Skeletal muscle satellite cell (primary cell): ENCODE data around the gene MARS1. TPM values are rescaled to one million over a fixed set of nuclear protein-coding genes. Genes with fewer than 3 reads are reported as not detected.
A peak's percentile ranks its signal among the peaks of the same experiment; 100 is the strongest.
"Not testable (repeated sequence)": the region's sequence is repeated elsewhere in the genome, so short reads cannot be mapped to it uniquely, and the experiment has no call there.

ENCODE experiments used
- H3K27me3 ChIP-seq: 2 replicates; pipeline ENCODE4 v1.7.0; 2013; ENCODE audit warnings: low read length; ENCODE audit not compliant: control insufficient read depth, insufficient read depth
- H3K36me3 ChIP-seq: 2 replicates; pipeline ENCODE4 v1.7.0; 2013; ENCODE audit warnings: mild to moderate bottlenecking, control low read depth, low read length; ENCODE audit not compliant: insufficient read depth
- H3K4me1 ChIP-seq: 2 replicates; pipeline ENCODE4 v1.7.0; 2013; ENCODE audit warnings: low read length; ENCODE audit not compliant: control insufficient read depth, insufficient read depth
- H3K4me2 ChIP-seq: 2 replicates; pipeline ENCODE4 v1.7.0; 2013; ENCODE audit warnings: mild to moderate bottlenecking, low read length
- H3K4me3 ChIP-seq: 2 replicates; pipeline ENCODE4 v1.7.0; 2013; ENCODE audit warnings: low read length
- H3K9ac ChIP-seq: 2 replicates; pipeline ENCODE4 v1.7.0; 2013; ENCODE audit warnings: mild to moderate bottlenecking, low read depth, low read length, moderate library complexity
- H3K9me3 ChIP-seq: replicated peaks from 2 replicates; pipeline ENCODE4 v1.7.0; 2013; ENCODE audit warnings: mild to moderate bottlenecking, control low read depth, low read length
- total RNA-seq: library from RNA; depleted of rRNA; stranded (reverse); fragments of >200 nt; gene quantifications from 2 replicates; pipeline ENCODE4 v1.2.3, GENCODE V29; 2012; rRNA removed

The MARS1 gene
- total RNA-seq, result 111 and 120 TPM in 2 replicates

DNA sequence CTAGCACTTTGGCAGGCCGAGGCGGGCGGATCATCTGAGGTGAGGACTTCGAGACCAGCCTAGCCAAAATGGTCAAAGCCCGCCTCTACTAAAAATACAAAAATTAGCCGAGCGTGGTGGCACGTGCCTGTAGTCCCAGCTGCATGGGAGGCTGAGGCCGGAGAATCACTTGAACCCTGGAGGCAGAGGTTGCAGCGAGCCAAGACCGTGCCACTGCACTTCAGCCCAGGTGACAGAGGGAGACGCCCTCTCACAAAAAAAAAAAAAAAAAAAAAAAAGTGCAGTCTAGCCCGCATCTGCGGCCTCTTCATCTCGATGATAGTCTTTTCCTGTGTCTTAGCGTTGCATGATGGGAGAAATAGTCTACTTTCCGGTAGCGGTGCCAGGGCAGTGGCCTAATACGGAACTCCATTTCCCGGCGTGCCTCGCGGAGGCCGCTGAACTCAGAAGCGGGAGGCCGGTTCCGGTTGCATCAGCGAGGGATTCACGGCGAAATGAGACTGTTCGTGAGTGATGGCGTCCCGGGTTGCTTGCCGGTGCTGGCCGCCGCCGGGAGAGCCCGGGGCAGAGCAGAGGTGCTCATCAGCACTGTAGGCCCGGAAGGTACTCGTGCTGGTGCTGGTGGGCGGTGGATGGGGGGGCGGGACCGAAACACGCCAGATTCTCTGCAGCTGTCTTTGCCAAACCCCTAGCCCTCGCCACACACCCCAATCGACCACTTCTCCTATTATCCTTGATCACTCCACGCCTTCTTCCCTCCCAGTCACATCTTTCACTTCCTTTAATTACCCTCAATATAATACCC, at the start of gene MARS1:
MARS1 (plus strand) TSS at position 472 of the 805 bp plus-strand sequence; CDS start at position 495, 23 bp downstream.
- Histone ChIP-seq H3K4me3 (peak within 1 kb of the TSS; percentile 93), H3K4me2 (peak within 1 kb of the TSS; percentile 94), H3K9ac (peak within 1 kb of the TSS; percentile 95), H3K36me3 (peaks cover 31% of the 10 kb centered on the region), H3K9me3 (no peaks in the 10 kb centered on the region), H3K27me3 (no peaks in the 10 kb centered on the region), H3K4me1 (peaks cover 20% of the 10 kb centered on the region)

- H3K4me2 ChIP-seq, result no peak overlapping the region
- H3K9me3 ChIP-seq, result no peaks in the 10 kb centered on the region
- H3K4me3 ChIP-seq, result no peak overlapping the region
- no peaks in the 10 kb centered on the region for H3K36me3 ChIP-seq
- H3K27me3 ChIP-seq, result no peaks in the 10 kb centered on the region
- H3K9ac ChIP-seq, result no peak overlapping the region
- H3K4me1 ChIP-seq, result no peaks in the 10 kb centered on the region
Measured at GRCh38 chr12:57438400-57438799, 49.5 kb upstream of the MARS1 start.

- Histone ChIP-seq H3K4me2 (no peak overlapping the region), H3K4me3 (no peak overlapping the region), H3K9me3 (no peaks in the 10 kb centered on the region), H3K9ac (no peak overlapping the region), H3K27me3 (no peaks in the 10 kb centered on the region), H3K36me3 (no peaks in the 10 kb centered on the region), H3K4me1 (no peaks in the 10 kb centered on the region)
Measured at GRCh38 chr12:57439762-57440266, 48.1 kb upstream of the MARS1 start.

GRCh38 chr12:57441393-57441792, 46.5 kb upstream of the MARS1 start:
- not testable (repeated sequence) for H3K4me3 ChIP-seq, H3K9ac ChIP-seq, H3K36me3 ChIP-seq, H3K4me1 ChIP-seq, H3K27me3 ChIP-seq, H3K4me2 ChIP-seq, H3K9me3 ChIP-seq

- no peak overlapping the region for H3K9ac ChIP-seq
- H3K4me1 ChIP-seq, result no peaks in the 10 kb centered on the region
- H3K4me3 ChIP-seq, result no peak overlapping the region
- no peaks in the 10 kb centered on the region for H3K36me3 ChIP-seq
- no peak overlapping the region for H3K4me2 ChIP-seq
- H3K9me3 ChIP-seq, result no peaks in the 10 kb centered on the region
- H3K27me3 ChIP-seq, result no peaks in the 10 kb centered on the region
Measured at GRCh38 chr12:57441846-57442427, 45.9 kb upstream of the MARS1 start.

GRCh38 chr12:57444337-57444736, 43.5 kb upstream of the MARS1 start:
- H3K4me3 ChIP-seq, H3K4me1 ChIP-seq, H3K36me3 ChIP-seq, H3K9ac ChIP-seq, H3K9me3 ChIP-seq, H3K4me2 ChIP-seq, H3K27me3 ChIP-seq: not testable (repeated sequence)

- no peak overlapping the region for H3K9ac ChIP-seq
- H3K4me2 ChIP-seq, result no peak overlapping the region
- no peaks in the 10 kb centered on the region for H3K9me3 ChIP-seq
- no peaks in the 10 kb centered on the region for H3K4me1 ChIP-seq
- no peaks in the 10 kb centered on the region for H3K36me3 ChIP-seq
- no peaks in the 10 kb centered on the region for H3K27me3 ChIP-seq
- H3K4me3 ChIP-seq, result no peak overlapping the region
Measured at GRCh38 chr12:57444744-57445143, 43.1 kb upstream of the MARS1 start.

DNA sequence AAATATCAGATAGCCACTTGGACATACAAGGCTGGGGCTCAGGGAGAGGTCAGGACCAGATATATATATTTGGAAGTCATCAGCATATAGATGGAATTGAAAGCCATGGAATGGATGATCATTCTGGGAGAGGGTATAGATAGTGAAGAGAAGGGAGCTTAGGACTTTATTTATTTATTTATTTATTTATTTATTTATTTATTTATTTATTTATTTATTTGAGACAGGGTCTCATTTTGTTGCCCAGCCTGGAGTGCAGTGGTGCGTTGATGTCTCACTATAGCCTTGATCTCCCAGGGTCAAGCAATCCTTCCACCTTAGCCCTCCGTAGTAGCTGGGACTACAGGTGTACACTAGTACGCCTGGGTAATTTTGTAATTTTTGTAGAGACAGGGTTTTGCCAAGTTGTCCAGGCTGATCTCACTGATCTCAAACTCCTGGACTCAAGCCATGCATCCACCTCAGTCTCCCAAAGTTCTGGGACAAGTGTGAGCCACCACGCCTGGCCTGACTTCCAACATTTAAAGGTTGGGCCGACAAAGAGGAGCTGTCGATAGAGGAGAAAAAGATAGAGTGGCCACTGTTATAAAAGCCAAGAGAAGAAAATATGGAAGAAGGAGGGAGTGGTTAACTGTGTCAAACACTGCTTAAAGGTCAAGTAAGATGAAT, 41.4 kb upstream of the MARS1 start:
- peaks cover 6% of the 10 kb centered on the region for H3K4me1 ChIP-seq
- H3K4me2 ChIP-seq, result no peak overlapping the region
- H3K9ac ChIP-seq, result no peak overlapping the region
- H3K4me3 ChIP-seq, result no peak overlapping the region
- no peaks in the 10 kb centered on the region for H3K36me3 ChIP-seq
- H3K27me3 ChIP-seq, result no peaks in the 10 kb centered on the region
- no peaks in the 10 kb centered on the region for H3K9me3 ChIP-seq

- peaks cover 13% of the 10 kb centered on the region for H3K4me1 ChIP-seq
- H3K27me3 ChIP-seq, result no peaks in the 10 kb centered on the region
- H3K9ac ChIP-seq, result no peak overlapping the region
- no peaks in the 10 kb centered on the region for H3K36me3 ChIP-seq
- no peak overlapping the region for H3K4me3 ChIP-seq
- no peak overlapping the region for H3K4me2 ChIP-seq
- H3K9me3 ChIP-seq, result no peaks in the 10 kb centered on the region
Measured at GRCh38 chr12:57448669-57449068, 39.2 kb upstream of the MARS1 start.

DNA sequence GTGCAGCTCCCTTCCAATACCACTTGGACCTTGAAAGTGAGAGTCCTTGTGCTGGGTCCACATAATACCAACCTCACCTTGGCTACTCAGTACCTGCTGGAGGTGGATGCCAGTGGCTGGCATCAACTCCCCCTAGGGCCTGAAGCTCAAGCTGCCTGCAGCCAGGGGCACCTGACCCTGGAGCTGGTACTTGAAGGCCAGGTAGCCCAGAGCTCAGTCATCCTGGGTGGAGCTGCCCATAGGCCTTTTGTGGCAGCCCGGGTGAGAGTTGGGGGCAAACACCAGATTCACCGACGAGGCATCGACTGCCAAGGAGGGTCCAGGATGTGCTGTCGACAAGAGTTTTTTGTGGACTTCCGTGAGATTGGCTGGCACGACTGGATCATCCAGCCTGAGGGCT, 38.5 kb upstream of the MARS1 start:
- Histone ChIP-seq H3K27me3 (no peaks in the 10 kb centered on the region), H3K4me1 (peaks cover 13% of the 10 kb centered on the region), H3K9ac (no peak overlapping the region), H3K9me3 (no peaks in the 10 kb centered on the region), H3K4me3 (no peak overlapping the region), H3K36me3 (no peaks in the 10 kb centered on the region), H3K4me2 (no peak overlapping the region)

DNA sequence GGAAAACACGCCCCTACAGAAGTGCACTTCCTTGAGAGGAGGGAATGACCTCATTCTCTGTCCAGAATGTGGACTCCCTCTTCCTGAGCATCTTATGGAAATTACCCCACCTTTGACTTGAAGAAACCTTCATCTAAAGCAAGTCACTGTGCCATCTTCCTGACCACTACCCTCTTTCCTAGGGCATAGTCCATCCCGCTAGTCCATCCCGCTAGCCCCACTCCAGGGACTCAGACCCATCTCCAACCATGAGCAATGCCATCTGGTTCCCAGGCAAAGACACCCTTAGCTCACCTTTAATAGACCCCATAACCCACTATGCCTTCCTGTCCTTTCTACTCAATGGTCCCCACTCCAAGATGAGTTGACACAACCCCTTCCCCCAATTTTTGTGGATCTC, 37.8 kb upstream of the MARS1 start:
- H3K4me1 ChIP-seq, result peaks cover 20% of the 10 kb centered on the region
- H3K9me3 ChIP-seq, result no peaks in the 10 kb centered on the region
- no peaks in the 10 kb centered on the region for H3K36me3 ChIP-seq
- H3K4me3 ChIP-seq, result no peak overlapping the region
- H3K4me2 ChIP-seq, result no peak overlapping the region
- no peaks in the 10 kb centered on the region for H3K27me3 ChIP-seq
- no peak overlapping the region for H3K9ac ChIP-seq
